LNCAP (cell line): ENCODE measurements around the gene CTSZ.

ENCODE experiments used
- CTCF ChIP-seq: fragments of 450-650 bp; IDR thresholded peaks from 2 replicates; pipeline ENCODE4 v1.5.1; 2017; ENCODE audit warnings: mild to moderate bottlenecking

Gene CTSZ

GRCh38 chr20:59037386-59037785 lies 30.3 kb upstream of the CTSZ start:
- TF ChIP-seq CTCF = no peak

GRCh38 chr20:59035381-59035780 lies 28.3 kb upstream of the CTSZ start:
- no peak for TF ChIP-seq CTCF

- no peak for TF ChIP-seq CTCF
Measured at GRCh38 chr20:59033616-59034165, 26.6 kb upstream of the CTSZ start.

- TF ChIP-seq CTCF = no peak
Measured at GRCh38 chr20:59033093-59033492, 26.0 kb upstream of the CTSZ start.

GRCh38 chr20:59032713-59033059 lies 25.6 kb upstream of the CTSZ start:
- TF ChIP-seq CTCF = no peak

GRCh38 chr20:59032023-59032712 lies 25.1 kb upstream of the CTSZ start, which contains the start of gene ATP5F1E:
Gene ATP5F1E (minus strand): TSS chr20:59032335. CDS start chr20:59032251, 84 bp downstream.
- no peak for TF ChIP-seq CTCF

GRCh38 chr20:59031564-59032022 lies 24.5 kb upstream of the CTSZ start:
- no peak for TF ChIP-seq CTCF
